ENCODE measurements around the gene GADD45G. TPM values are rescaled to one million over a fixed set of nuclear protein-coding genes. Genes with fewer than 3 reads are reported as not detected.

Gene GADD45G
- total RNA-seq, 4 donors from 2014 or later, result 8.3 to 27.2 (median 14.4) TPM

GRCh38 chr9:89588271-89588879, 16.4 kb upstream of the GADD45G start:
- intact Hi-C loops (cut with DNase I), result no loop called here
- Histone ChIP-seq H3K27me3 (no peaks in the 10 kb centered on the region), H3K4me3 (replicated peaks in 1 of 3) (no peak overlapping the region), H3K4me1 (no peaks in the 10 kb centered on the region), H3K9me3 (no peaks in the 10 kb centered on the region), H3K27ac (no peak overlapping the region), H3K36me3 (no peaks in the 10 kb centered on the region)
- 95% methylated on average over 6 of the region's 6 CpGs for WGBS, 2 donors
- TF ChIP-seq POLR2A (IDR thresholded peaks at IDR 0.05), result no peak
- TF ChIP-seq, protein P1, sequence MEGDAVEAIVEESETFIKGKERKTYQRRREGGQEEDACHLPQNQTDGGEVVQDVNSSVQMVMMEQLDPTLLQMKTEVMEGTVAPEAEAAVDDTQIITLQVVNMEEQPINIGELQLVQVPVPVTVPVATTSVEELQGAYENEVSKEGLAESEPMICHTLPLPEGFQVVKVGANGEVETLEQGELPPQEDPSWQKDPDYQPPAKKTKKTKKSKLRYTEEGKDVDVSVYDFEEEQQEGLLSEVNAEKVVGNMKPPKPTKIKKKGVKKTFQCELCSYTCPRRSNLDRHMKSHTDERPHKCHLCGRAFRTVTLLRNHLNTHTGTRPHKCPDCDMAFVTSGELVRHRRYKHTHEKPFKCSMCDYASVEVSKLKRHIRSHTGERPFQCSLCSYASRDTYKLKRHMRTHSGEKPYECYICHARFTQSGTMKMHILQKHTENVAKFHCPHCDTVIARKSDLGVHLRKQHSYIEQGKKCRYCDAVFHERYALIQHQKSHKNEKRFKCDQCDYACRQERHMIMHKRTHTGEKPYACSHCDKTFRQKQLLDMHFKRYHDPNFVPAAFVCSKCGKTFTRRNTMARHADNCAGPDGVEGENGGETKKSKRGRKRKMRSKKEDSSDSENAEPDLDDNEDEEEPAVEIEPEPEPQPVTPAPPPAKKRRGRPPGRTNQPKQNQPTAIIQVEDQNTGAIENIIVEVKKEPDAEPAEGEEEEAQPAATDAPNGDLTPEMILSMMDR (IDR thresholded peaks at IDR 0.05), result no peak
- DNase-seq, result no peak

DNA sequence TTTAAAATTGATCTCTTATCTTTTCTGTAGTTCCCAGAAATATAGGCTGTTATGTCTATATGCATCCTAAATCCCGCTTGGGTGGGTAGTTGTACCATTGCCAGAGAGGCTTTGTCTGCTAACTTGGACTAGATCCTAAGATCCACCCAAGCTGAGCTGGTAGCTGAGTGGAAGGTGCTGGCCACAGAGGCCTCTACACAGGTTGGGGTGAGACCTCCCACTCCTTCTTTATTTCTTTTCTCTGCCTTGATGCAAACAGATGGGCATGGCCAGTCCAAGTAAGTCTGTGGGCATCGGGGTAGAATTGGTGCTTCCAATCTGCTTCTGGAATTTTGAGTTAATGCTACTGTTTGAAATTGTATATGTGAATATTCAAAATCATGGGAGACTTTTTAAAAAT, 14.4 kb upstream of the GADD45G start:
- intact Hi-C loops (cut with DNase I), result loop anchor here (10.0 kb wide), 1 partner anchor 1274 kb away; no protein-coding TSS in a partner anchor
- 93% methylated on average over 2 of the region's 2 CpGs for WGBS, 2 donors

GRCh38 chr9:89591274-89592212, 13.3 kb upstream of the GADD45G start:
- 80 to 96% methylated on average over 13 to 15 of the region's 15 CpGs for WGBS, 2 donors
- no peak overlapping the region for H3K4me3 ChIP-seq (replicated peaks in 1 of 3)
- no peaks in the 10 kb centered on the region for H3K27me3 ChIP-seq
- H3K4me1 ChIP-seq, result no peaks in the 10 kb centered on the region
- no peak overlapping the region for H3K27ac ChIP-seq
- H3K36me3 ChIP-seq, result no peaks in the 10 kb centered on the region
- no peaks in the 10 kb centered on the region for H3K9me3 ChIP-seq
- no peak for DNase-seq
- TF ChIP-seq, protein P1 (IDR thresholded peaks at IDR 0.05), result no peak
- TF ChIP-seq POLR2A (IDR thresholded peaks at IDR 0.05), result no peak
- intact Hi-C loops (cut with DNase I), result loop anchor here (10.0 kb wide), 1 partner anchor 1273 kb away; no protein-coding TSS in a partner anchor

More for the DNA sequence above, 14.4 kb upstream of the GADD45G start:
- no peak for TF ChIP-seq POLR2A (IDR thresholded peaks at IDR 0.05)
- TF ChIP-seq, protein P1 (IDR thresholded peaks at IDR 0.05), result no peak
- Histone ChIP-seq H3K4me1 (no peaks in the 10 kb centered on the region), H3K27me3 (no peaks in the 10 kb centered on the region), H3K4me3 (replicated peaks in 1 of 3) (no peak overlapping the region), H3K36me3 (no peaks in the 10 kb centered on the region), H3K27ac (no peak overlapping the region), H3K9me3 (no peaks in the 10 kb centered on the region)
- no peak for DNase-seq

DNA sequence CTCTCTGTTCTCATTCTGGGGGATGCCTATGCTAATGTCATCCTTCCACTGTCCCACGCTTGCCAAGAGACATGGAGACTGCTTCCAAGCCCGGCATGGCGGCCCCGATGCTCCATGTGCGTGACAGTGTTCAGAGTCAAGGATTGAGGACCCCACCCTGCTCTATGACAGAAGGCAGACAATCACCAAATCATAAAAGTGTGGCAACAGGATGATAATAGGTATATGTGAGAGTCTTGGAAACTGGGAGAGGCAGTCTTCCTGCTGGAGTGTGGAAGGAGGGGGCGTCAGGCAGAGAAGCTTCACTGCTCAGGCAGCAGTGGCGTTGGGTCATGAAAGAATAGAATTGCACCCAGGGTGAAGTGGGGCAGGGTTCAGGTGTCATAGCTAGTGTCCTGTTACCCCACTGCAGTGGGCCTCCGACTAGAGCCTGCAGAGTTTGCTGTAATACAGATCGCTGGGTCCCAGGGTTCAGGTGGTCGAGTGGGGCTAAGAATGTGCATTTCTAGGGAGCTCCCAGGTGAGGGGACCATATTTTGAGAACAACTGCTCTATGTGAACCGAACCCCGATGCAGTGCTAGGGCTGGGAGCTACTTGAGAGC, 12.5 kb upstream of the GADD45G start:
- Histone ChIP-seq H3K27ac (no peak overlapping the region), H3K4me3 (replicated peaks in 1 of 3) (no peak overlapping the region), H3K4me1 (no peaks in the 10 kb centered on the region), H3K9me3 (no peaks in the 10 kb centered on the region), H3K27me3 (no peaks in the 10 kb centered on the region), H3K36me3 (no peaks in the 10 kb centered on the region)
- whole genome bisulfite sequencing, 2 donors, result 90 to 93% methylated on average over 11 to 12 of the region's 12 CpGs
- no peak for TF ChIP-seq POLR2A (IDR thresholded peaks at IDR 0.05)
- DNase-seq, result no peak
- intact Hi-C loops (cut with DNase I), result loop anchor here (10.0 kb wide), 1 partner anchor 1272 kb away; no protein-coding TSS in a partner anchor

- H3K27me3 ChIP-seq, result no peaks in the 10 kb centered on the region
- H3K4me1 ChIP-seq, result no peaks in the 10 kb centered on the region
- TF ChIP-seq, protein P1 (IDR thresholded peaks at IDR 0.05), result no peak
- no peak for TF ChIP-seq POLR2A (IDR thresholded peaks at IDR 0.05)
- no peaks in the 10 kb centered on the region for H3K36me3 ChIP-seq
- intact Hi-C loops (cut with DNase I), result loop anchor here (10.0 kb wide), 1 partner anchor 1272 kb away; no protein-coding TSS in a partner anchor
- DNase-seq, result no peak
- no peaks in the 10 kb centered on the region for H3K9me3 ChIP-seq
- H3K27ac ChIP-seq, result no peak overlapping the region
- no peak overlapping the region for H3K4me3 ChIP-seq (replicated peaks in 1 of 3)
- WGBS, 2 donors, result 67 to 72% methylated on average over 9 to 13 of the region's 13 CpGs
Measured at GRCh38 chr9:89592963-89593726, 11.7 kb upstream of the GADD45G start.

Data from thyroid gland (tissue), 4 donors.